SU-DHL-6 (cell line): ENCODE data around the gene SCUBE1.

Experiments
- EZH2phosphoT487 ChIP-seq: fragments of 200-600 bp; sonication (generic), shearing (Covaris generic); conservative IDR thresholded peaks from 2 replicates; pipeline ENCODE4 v1.6.1; 2018; ENCODE audit warnings: mild to moderate bottlenecking, antibody characterized with exemption, low read length, moderate library complexity, mixed read lengths
- TF ChIP-seq, protein P1 (sequence below): fragments of 200-600 bp; sonication (generic); IDR thresholded peaks from one replicate; pipeline ENCODE4 v1.5.1; 2017; ENCODE audit warnings: antibody characterized with exemption, mild to moderate bottlenecking, low read length, moderate library complexity; ENCODE audit not compliant: insufficient read depth, poor library complexity, severe bottlenecking

DNA sequence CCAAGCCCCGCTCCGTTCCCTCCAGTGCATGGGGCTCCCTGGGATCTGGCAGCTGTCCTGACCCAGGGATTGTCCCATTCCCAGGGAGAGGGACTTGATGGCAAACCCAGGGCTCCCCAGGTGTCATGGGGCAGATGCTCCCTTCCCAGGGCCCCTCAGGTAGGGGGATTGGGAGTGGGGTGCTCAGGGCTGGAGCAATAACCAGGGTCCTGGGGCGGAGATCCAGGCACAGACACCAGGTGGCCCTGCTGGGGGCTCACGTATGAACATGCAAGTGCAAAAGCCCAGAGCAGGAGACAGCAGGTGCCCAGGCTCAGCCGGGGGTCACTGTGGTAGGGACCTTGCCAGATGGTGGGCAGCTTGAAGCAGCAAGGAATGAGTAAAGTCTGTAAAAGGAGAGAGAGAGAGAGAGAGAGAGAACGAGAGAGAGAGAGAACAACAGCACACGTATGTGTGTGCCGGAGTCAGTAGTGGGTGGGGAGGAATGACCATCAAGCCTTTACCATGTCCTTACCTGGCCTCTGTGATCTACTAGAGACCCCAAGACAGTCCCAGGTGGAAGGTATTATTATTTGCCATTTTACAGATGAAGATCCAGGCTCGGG lies 49.3 kb upstream of the SCUBE1 start:
- TF ChIP-seq, protein P1, sequence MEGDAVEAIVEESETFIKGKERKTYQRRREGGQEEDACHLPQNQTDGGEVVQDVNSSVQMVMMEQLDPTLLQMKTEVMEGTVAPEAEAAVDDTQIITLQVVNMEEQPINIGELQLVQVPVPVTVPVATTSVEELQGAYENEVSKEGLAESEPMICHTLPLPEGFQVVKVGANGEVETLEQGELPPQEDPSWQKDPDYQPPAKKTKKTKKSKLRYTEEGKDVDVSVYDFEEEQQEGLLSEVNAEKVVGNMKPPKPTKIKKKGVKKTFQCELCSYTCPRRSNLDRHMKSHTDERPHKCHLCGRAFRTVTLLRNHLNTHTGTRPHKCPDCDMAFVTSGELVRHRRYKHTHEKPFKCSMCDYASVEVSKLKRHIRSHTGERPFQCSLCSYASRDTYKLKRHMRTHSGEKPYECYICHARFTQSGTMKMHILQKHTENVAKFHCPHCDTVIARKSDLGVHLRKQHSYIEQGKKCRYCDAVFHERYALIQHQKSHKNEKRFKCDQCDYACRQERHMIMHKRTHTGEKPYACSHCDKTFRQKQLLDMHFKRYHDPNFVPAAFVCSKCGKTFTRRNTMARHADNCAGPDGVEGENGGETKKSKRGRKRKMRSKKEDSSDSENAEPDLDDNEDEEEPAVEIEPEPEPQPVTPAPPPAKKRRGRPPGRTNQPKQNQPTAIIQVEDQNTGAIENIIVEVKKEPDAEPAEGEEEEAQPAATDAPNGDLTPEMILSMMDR: no peak
- no peak for TF ChIP-seq EZH2phosphoT487
